Measurements from ENCODE around the gene COL28A1.
"Not testable (repeated sequence)": the region's sequence is repeated elsewhere in the genome, so short reads cannot be mapped to it uniquely, and the experiment has no call there.

The COL28A1 gene

GRCh38 chr7:7476381-7476780, 59.3 kb downstream of the COL28A1 start:
- Histone ChIP-seq H3K4me3 (ENCODE audit: low read length) (no peak overlapping the region), H3K36me3 (ENCODE audit: insufficient read depth, low read length) (no peaks in the 10 kb centered on the region), H2AFZ (ENCODE audit: low read depth, low read length) (no peak overlapping the region), H3K27me3 (ENCODE audit: insufficient read depth, low read length) (no peaks in the 10 kb centered on the region), H3K4me1 (ENCODE audit: insufficient read depth, low read length) (no peaks in the 10 kb centered on the region), H3K9me3 (ENCODE audit: low read length) (no peaks in the 10 kb centered on the region)

- H3K4me1 ChIP-seq (ENCODE audit: insufficient read depth, low read length) = no peaks in the 10 kb centered on the region
Measured at GRCh38 chr7:7475601-7476000, 60.1 kb downstream of the COL28A1 start.

GRCh38 chr7:7474436-7474835, 61.2 kb downstream of the COL28A1 start:
- no peaks in the 10 kb centered on the region for H3K9me3 ChIP-seq (ENCODE audit: low read length)
- no peaks in the 10 kb centered on the region for H3K4me1 ChIP-seq (ENCODE audit: insufficient read depth, low read length)

More at GRCh38 chr7:7475601-7476000, 60.1 kb downstream of the COL28A1 start:
- no peaks in the 10 kb centered on the region for H3K9me3 ChIP-seq (ENCODE audit: low read length)
- no peaks in the 10 kb centered on the region for H3K27me3 ChIP-seq (ENCODE audit: insufficient read depth, low read length)
- H2AFZ ChIP-seq (ENCODE audit: low read depth, low read length) = no peak overlapping the region
- H3K36me3 ChIP-seq (ENCODE audit: insufficient read depth, low read length) = no peaks in the 10 kb centered on the region
- H3K4me3 ChIP-seq (ENCODE audit: low read length) = no peak overlapping the region

GRCh38 chr7:7464991-7465765, 70.5 kb downstream of the COL28A1 start:
- not testable (repeated sequence) for H3K9me3 ChIP-seq (ENCODE audit: low read length); H3K4me1 ChIP-seq (ENCODE audit: insufficient read depth, low read length); H2AFZ ChIP-seq (ENCODE audit: low read depth, low read length); H3K27me3 ChIP-seq (ENCODE audit: insufficient read depth, low read length); H3K4me3 ChIP-seq (ENCODE audit: low read length); H3K36me3 ChIP-seq (ENCODE audit: insufficient read depth, low read length)

More at GRCh38 chr7:7474436-7474835, 61.2 kb downstream of the COL28A1 start:
- no peak overlapping the region for H2AFZ ChIP-seq (ENCODE audit: low read depth, low read length)
- no peaks in the 10 kb centered on the region for H3K27me3 ChIP-seq (ENCODE audit: insufficient read depth, low read length)
- H3K4me3 ChIP-seq (ENCODE audit: low read length) = no peak overlapping the region
- no peaks in the 10 kb centered on the region for H3K36me3 ChIP-seq (ENCODE audit: insufficient read depth, low read length)

GRCh38 chr7:7454000-7454399, 81.7 kb downstream of the COL28A1 start:
- Histone ChIP-seq H3K4me3 (ENCODE audit: low read length) (no peak overlapping the region), H3K27me3 (ENCODE audit: insufficient read depth, low read length) (no peaks in the 10 kb centered on the region), H3K9me3 (ENCODE audit: low read length) (peaks cover 2% of the 10 kb centered on the region), H3K36me3 (ENCODE audit: insufficient read depth, low read length) (no peaks in the 10 kb centered on the region), H2AFZ (ENCODE audit: low read depth, low read length) (no peak overlapping the region), H3K4me1 (ENCODE audit: insufficient read depth, low read length) (no peaks in the 10 kb centered on the region)

GRCh38 chr7:7452652-7453051, 83.0 kb downstream of the COL28A1 start:
- Histone ChIP-seq H3K4me3 (ENCODE audit: low read length) (no peak overlapping the region), H3K36me3 (ENCODE audit: insufficient read depth, low read length) (no peaks in the 10 kb centered on the region), H3K9me3 (ENCODE audit: low read length) (peaks cover 2% of the 10 kb centered on the region)

GRCh38 chr7:7452119-7452518, 83.6 kb downstream of the COL28A1 start:
- no peaks in the 10 kb centered on the region for H3K4me1 ChIP-seq (ENCODE audit: insufficient read depth, low read length)
- H3K36me3 ChIP-seq (ENCODE audit: insufficient read depth, low read length) = no peaks in the 10 kb centered on the region
- peaks cover 2% of the 10 kb centered on the region for H3K9me3 ChIP-seq (ENCODE audit: low read length)
- H2AFZ ChIP-seq (ENCODE audit: low read depth, low read length) = no peak overlapping the region
- no peak overlapping the region for H3K4me3 ChIP-seq (ENCODE audit: low read length)
- no peaks in the 10 kb centered on the region for H3K27me3 ChIP-seq (ENCODE audit: insufficient read depth, low read length)

More at GRCh38 chr7:7452652-7453051, 83.0 kb downstream of the COL28A1 start:
- Histone ChIP-seq H3K4me1 (ENCODE audit: insufficient read depth, low read length) (no peaks in the 10 kb centered on the region), H2AFZ (ENCODE audit: low read depth, low read length) (no peak overlapping the region), H3K27me3 (ENCODE audit: insufficient read depth, low read length) (no peaks in the 10 kb centered on the region)

- H3K9me3 ChIP-seq (ENCODE audit: low read length) = peaks cover 2% of the 10 kb centered on the region
- no peaks in the 10 kb centered on the region for H3K27me3 ChIP-seq (ENCODE audit: insufficient read depth, low read length)
- H3K4me3 ChIP-seq (ENCODE audit: low read length) = no peak overlapping the region
- no peak overlapping the region for H2AFZ ChIP-seq (ENCODE audit: low read depth, low read length)
- no peaks in the 10 kb centered on the region for H3K36me3 ChIP-seq (ENCODE audit: insufficient read depth, low read length)
- H3K4me1 ChIP-seq (ENCODE audit: insufficient read depth, low read length) = no peaks in the 10 kb centered on the region
Measured at GRCh38 chr7:7449055-7449454, 86.6 kb downstream of the COL28A1 start.

- peaks cover 2% of the 10 kb centered on the region for H3K9me3 ChIP-seq (ENCODE audit: low read length)
- H2AFZ ChIP-seq (ENCODE audit: low read depth, low read length) = no peak overlapping the region
- H3K27me3 ChIP-seq (ENCODE audit: insufficient read depth, low read length) = no peaks in the 10 kb centered on the region
- no peaks in the 10 kb centered on the region for H3K4me1 ChIP-seq (ENCODE audit: insufficient read depth, low read length)
- H3K4me3 ChIP-seq (ENCODE audit: low read length) = no peak overlapping the region
- no peaks in the 10 kb centered on the region for H3K36me3 ChIP-seq (ENCODE audit: insufficient read depth, low read length)
Measured at GRCh38 chr7:7446616-7447015, 89.1 kb downstream of the COL28A1 start.

- H2AFZ ChIP-seq (ENCODE audit: low read depth, low read length) = no peak overlapping the region
- H3K36me3 ChIP-seq (ENCODE audit: insufficient read depth, low read length) = no peaks in the 10 kb centered on the region
- H3K27me3 ChIP-seq (ENCODE audit: insufficient read depth, low read length) = no peaks in the 10 kb centered on the region
- no peaks in the 10 kb centered on the region for H3K9me3 ChIP-seq (ENCODE audit: low read length)
- H3K4me1 ChIP-seq (ENCODE audit: insufficient read depth, low read length) = no peaks in the 10 kb centered on the region
- no peak overlapping the region for H3K4me3 ChIP-seq (ENCODE audit: low read length)
Measured at GRCh38 chr7:7443806-7444350, 91.8 kb downstream of the COL28A1 start.

- no peaks in the 10 kb centered on the region for H3K9me3 ChIP-seq (ENCODE audit: low read length)
- H3K4me3 ChIP-seq (ENCODE audit: low read length) = no peak overlapping the region
- H3K36me3 ChIP-seq (ENCODE audit: insufficient read depth, low read length) = no peaks in the 10 kb centered on the region
- no peak overlapping the region for H2AFZ ChIP-seq (ENCODE audit: low read depth, low read length)
- no peaks in the 10 kb centered on the region for H3K27me3 ChIP-seq (ENCODE audit: insufficient read depth, low read length)
- H3K4me1 ChIP-seq (ENCODE audit: insufficient read depth, low read length) = no peaks in the 10 kb centered on the region
Measured at GRCh38 chr7:7439564-7439963, 96.1 kb downstream of the COL28A1 start.

- H3K36me3 ChIP-seq (ENCODE audit: insufficient read depth, low read length) = no peaks in the 10 kb centered on the region
- no peak overlapping the region for H2AFZ ChIP-seq (ENCODE audit: low read depth, low read length)
- no peaks in the 10 kb centered on the region for H3K27me3 ChIP-seq (ENCODE audit: insufficient read depth, low read length)
- H3K4me3 ChIP-seq (ENCODE audit: low read length) = no peak overlapping the region
- no peaks in the 10 kb centered on the region for H3K9me3 ChIP-seq (ENCODE audit: low read length)
- no peaks in the 10 kb centered on the region for H3K4me1 ChIP-seq (ENCODE audit: insufficient read depth, low read length)
Measured at GRCh38 chr7:7438851-7439250, 96.8 kb downstream of the COL28A1 start.

- H3K9me3 ChIP-seq (ENCODE audit: low read length) = no peaks in the 10 kb centered on the region
- H3K4me1 ChIP-seq (ENCODE audit: insufficient read depth, low read length) = no peaks in the 10 kb centered on the region
- H2AFZ ChIP-seq (ENCODE audit: low read depth, low read length) = no peak overlapping the region
- no peaks in the 10 kb centered on the region for H3K27me3 ChIP-seq (ENCODE audit: insufficient read depth, low read length)
- H3K36me3 ChIP-seq (ENCODE audit: insufficient read depth, low read length) = no peaks in the 10 kb centered on the region
- no peak overlapping the region for H3K4me3 ChIP-seq (ENCODE audit: low read length)
Measured at GRCh38 chr7:7435978-7436377, 99.7 kb downstream of the COL28A1 start.

- Histone ChIP-seq H3K27me3 (ENCODE audit: insufficient read depth, low read length) (no peaks in the 10 kb centered on the region), H3K4me1 (ENCODE audit: insufficient read depth, low read length) (no peaks in the 10 kb centered on the region), H3K9me3 (ENCODE audit: low read length) (no peaks in the 10 kb centered on the region), H2AFZ (ENCODE audit: low read depth, low read length) (no peak overlapping the region), H3K4me3 (ENCODE audit: low read length) (no peak overlapping the region), H3K36me3 (ENCODE audit: insufficient read depth, low read length) (no peaks in the 10 kb centered on the region)
Measured at GRCh38 chr7:7434329-7434728, 101.3 kb downstream of the COL28A1 start.

Measured in neuron (in vitro differentiated cells).